LNCaP clone FGC (cell line): ENCODE measurements around the gene TEX29.

Experiments
- DNase-seq: peaks from one replicate; pipeline ENCODE4 v3.0.0-alpha.2; 2011; ENCODE audit warnings: low read depth
- H3K4me3 ChIP-seq: 2 replicates; pipeline ENCODE4 v1.5.1; 2011; ENCODE audit warnings: mild to moderate bottlenecking, low read depth, low read length, control low read depth
- TF ChIP-seq, protein P1 (sequence below): IDR thresholded peaks from 2 replicates; pipeline ENCODE4 v1.5.1; 2012; ENCODE audit warnings: mild to moderate bottlenecking; ENCODE audit not compliant: control insufficient read depth, insufficient read depth; ENCODE audit errors: extremely low read depth

Gene TEX29

DNA sequence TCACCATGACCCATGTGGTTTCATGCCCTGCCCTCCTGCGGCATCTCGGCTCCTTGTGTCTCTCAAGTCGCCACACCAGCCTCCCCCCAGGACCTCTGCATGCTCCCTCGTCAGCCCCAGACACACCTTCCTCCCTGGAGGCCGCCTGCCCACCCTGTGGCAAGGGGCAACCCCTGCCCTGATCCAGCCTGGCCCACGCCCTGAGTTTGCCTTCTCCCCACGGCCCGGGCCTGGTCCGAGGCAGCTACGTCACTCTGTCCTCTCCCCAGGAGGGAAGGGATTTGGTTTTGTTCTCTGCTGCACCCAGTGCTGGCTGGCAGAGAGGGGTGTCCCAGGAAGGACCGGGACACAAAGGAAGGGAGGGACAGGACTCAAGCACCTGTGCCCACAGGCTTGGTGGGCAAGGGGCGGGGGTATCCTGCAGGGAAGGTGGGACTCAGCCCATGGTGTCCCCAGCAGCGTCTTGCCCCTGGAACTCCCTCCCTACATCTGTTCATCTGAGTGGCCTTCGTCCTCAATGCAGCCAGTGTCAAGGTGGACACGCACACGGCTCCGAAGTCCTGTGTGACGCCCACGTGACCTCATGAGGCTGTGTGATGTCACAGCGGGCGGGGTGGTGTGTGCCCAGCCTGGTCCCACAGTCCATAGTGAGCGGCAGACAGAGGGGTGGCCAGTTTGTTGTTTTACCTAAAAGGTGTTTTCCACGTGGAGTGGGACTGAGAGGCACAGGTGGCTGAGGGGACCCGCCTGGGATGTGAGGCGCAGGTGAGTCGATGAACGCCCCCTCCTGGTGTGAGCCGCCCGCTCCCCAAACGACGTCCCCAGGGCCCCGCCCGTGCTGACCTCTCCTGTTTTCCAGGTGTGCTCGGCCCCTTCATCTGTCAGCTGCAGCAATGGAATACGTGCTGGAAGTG, at the start of gene TEX29:
Gene TEX29 (plus strand): TSS at position 645 of the 914 bp plus-strand sequence. CDS start 249 bp downstream, at position 894.
- H3K4me3 ChIP-seq = no peak within 1 kb of the TSS
- TF ChIP-seq, protein P1, sequence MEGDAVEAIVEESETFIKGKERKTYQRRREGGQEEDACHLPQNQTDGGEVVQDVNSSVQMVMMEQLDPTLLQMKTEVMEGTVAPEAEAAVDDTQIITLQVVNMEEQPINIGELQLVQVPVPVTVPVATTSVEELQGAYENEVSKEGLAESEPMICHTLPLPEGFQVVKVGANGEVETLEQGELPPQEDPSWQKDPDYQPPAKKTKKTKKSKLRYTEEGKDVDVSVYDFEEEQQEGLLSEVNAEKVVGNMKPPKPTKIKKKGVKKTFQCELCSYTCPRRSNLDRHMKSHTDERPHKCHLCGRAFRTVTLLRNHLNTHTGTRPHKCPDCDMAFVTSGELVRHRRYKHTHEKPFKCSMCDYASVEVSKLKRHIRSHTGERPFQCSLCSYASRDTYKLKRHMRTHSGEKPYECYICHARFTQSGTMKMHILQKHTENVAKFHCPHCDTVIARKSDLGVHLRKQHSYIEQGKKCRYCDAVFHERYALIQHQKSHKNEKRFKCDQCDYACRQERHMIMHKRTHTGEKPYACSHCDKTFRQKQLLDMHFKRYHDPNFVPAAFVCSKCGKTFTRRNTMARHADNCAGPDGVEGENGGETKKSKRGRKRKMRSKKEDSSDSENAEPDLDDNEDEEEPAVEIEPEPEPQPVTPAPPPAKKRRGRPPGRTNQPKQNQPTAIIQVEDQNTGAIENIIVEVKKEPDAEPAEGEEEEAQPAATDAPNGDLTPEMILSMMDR = no peak
- no peak for DNase-seq

DNA sequence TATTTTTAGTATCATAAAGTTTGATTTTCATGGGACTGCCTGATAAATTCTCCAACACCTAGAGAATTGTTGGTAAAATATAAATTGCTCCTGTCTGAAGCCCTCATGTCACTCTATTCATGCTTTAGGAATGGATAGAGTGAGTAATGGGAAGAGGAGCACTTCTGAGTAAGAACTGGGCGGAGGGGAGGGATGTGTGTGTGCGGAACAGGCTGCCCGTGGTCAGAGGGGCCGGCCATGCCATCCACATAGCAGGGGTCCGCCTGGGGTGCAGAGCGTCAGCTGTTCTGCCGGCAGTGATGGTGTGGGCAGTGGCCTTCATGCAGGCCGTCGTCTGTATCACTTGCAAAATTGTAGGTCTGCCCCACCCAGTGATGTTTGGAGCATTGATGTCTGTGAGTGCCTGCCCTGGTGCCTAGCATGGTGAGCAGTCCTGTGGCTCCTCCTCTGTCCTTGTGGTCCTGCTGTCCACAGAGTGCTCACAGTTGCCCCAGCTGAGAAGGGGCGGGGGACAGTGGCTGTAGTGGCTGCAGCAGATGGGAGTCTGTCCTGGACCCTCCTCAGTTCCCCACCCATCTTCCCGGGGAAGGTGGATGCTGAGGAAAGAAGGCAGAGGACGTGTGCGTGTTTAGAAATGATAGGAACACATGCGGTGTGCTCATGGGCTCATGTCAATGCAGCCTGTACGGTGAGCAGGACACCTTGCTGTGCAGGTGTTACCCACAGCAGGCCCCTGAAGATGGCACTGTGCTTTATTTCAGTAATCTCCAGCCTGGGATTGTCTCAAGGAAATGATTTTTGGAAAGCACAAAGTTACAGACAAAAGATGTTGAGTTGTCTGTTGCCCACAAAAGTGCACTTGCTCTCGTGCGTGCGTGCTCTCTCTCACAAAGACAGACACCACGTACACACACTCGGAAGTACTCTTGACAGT, 49.4 kb upstream of the TEX29 start:
- no peak for DNase-seq
- no peak overlapping the region for H3K4me3 ChIP-seq
- TF ChIP-seq, protein P1 = no peak

DNA sequence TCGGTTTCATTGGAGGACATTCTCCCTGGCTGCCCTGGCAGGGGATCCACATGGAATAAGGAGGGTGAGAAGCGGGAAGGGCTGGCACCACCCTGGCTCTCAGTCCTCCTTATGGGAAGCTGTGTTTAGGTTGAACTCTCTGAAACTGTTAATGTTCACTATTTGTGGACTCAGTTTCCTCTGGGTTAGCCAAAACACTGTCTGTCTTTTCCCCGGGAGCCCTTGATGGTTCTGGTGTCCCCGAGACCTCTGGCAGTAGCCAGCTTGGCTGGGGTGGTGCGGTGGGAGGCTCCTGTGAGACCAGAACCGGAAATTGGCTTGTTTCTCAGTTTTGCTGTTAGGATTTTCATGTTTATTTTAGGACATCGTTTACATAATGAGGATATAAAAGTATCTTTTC, 48.3 kb upstream of the TEX29 start:
- TF ChIP-seq, protein P1 = no peak
- H3K4me3 ChIP-seq = no peak overlapping the region
- DNase-seq = no peak

DNA sequence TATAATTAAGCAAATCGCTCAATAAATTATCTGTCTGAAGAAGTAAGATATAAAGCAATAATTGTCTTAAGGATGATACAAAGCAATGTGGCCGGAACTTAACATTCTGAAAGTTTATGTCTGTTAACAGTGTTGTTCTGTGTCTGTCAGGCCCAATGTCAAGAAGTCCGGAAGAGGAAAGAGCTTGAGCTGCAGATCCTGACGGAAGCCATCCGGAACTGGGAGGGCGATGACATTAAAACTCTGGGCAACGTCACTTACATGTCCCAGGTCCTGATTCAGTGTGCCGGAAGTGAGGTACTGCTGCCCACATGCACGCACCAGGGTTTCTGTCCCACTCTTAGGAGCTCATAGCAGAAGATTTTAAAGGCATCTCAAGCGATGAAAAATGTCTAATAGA, 45.1 kb upstream of the TEX29 start:
- TF ChIP-seq, protein P1 = no peak
- no peak for DNase-seq
- no peak overlapping the region for H3K4me3 ChIP-seq

DNA sequence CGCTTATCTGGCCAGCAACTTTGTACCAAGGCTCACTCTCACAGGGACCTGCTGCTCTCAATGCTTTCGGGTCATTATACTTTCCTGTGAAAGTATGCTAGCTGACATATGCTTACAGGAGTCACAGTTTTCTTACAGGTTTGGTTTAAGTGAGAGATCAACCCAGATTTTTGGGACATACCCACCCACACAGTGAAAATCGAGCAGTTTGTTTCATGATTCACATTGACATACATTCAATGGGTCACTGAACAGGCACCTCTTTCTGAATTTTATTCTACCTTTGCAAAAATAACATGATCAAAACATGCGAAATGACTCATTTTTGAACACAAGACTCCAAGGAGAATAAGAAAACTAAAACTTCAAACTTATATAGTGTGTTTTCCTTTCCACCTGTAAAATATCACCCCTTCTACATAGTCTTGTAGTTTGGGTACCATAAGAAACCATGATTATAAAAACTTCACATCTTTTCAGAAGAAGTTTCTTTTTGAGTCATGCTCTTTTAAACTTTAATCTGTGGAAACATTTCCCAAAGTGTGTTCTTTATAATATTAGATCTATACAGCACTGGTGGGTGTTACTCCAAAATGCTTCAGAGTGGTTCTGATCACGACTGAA, 44.3 kb upstream of the TEX29 start:
- no peak overlapping the region for H3K4me3 ChIP-seq
- no peak for DNase-seq
- TF ChIP-seq, protein P1 = no peak

DNA sequence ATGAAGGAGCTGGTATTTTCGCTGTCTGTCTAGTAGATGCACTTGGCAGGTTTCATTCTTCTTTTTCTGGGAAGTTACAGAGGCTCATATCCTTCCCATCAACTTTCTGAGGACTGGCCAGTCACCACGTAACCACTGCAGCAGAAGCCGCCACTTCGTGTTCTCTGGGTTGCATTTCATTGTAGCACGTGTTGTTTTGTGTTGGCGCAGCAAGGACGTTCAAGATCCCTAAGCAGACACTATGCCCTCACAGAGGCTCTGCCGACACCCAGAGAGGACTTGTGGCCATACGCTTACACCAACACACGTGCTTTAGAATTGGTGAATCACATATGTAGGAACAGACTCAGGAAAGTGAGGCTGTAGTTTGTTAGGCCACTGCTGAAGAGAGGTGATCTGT, 42.2 kb upstream of the TEX29 start:
- no peak overlapping the region for H3K4me3 ChIP-seq
- DNase-seq = no peak
- TF ChIP-seq, protein P1 = no peak
